ENCODE data around the gene CARD10. TPM values are rescaled to one million over a fixed set of nuclear protein-coding genes. Genes with fewer than 3 reads are reported as not detected.

Gene CARD10
- total and polyA plus RNA-seq, 2 of the 13 experiments (the other 11 are each of a cell fraction or from before 2014, with no cell fraction given) = 35.2 to 55.8 TPM

DNA sequence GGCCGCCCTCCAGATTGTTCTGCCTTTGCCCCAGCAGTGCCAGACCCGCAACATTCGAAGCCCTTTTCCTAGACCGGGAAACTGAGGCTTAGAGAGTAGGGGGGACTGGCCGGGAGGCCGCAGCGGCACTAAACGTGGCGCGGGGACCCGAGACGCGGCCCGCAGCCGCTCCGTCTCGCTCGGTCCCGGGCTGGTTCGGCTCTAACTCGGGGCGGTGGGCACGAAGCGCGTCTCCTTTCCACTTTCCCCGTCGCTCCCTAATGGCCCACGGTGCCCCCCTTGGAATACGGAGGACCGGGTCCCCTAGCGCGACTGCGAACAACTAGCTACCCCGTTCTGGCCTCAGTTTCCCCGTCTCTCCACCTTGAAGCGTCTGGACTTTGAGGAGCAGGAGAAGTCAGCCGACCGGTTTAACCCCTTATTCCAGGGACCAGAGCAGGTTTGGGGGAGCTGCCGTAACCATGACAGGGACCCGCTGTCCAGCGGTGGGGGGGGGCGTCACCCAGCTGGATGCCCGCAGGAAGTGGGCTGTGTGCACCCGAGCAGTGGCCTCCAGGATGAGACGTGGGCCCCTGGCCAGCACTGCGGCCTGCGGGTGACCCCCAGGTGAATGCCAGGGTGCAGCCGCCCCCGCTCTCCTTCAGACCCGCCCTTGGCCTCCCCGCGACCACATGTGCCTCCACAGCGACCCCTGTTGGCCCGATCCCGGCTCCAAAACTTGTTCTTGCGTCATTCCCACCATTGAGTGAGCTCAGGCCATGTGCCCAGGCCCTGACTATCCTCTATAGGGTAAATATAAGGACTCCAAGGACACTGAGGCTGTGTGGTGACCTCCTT, 42.2 kb upstream of the CARD10 start (continued):
- no peak for TF ChIP-seq ZNF446 (CRISPR knock-in tag; IDR thresholded peaks at IDR 0.05)
- TF ChIP-seq ZNF343 (CRISPR knock-in tag; IDR thresholded peaks at IDR 0.05) = peak; percentile 74
- TF ChIP-seq MXI1 (IDR thresholded peaks at IDR 0.05; ENCODE audit: borderline replicate concordance, low read depth, low read length) = peak; percentile 94; the same call in 2 of the 3 replicates
- TF ChIP-seq ZNF34 (CRISPR knock-in tag; IDR thresholded peaks at IDR 0.05; ENCODE audit: borderline replicate concordance) = no peak
- TF ChIP-seq, protein P1, sequence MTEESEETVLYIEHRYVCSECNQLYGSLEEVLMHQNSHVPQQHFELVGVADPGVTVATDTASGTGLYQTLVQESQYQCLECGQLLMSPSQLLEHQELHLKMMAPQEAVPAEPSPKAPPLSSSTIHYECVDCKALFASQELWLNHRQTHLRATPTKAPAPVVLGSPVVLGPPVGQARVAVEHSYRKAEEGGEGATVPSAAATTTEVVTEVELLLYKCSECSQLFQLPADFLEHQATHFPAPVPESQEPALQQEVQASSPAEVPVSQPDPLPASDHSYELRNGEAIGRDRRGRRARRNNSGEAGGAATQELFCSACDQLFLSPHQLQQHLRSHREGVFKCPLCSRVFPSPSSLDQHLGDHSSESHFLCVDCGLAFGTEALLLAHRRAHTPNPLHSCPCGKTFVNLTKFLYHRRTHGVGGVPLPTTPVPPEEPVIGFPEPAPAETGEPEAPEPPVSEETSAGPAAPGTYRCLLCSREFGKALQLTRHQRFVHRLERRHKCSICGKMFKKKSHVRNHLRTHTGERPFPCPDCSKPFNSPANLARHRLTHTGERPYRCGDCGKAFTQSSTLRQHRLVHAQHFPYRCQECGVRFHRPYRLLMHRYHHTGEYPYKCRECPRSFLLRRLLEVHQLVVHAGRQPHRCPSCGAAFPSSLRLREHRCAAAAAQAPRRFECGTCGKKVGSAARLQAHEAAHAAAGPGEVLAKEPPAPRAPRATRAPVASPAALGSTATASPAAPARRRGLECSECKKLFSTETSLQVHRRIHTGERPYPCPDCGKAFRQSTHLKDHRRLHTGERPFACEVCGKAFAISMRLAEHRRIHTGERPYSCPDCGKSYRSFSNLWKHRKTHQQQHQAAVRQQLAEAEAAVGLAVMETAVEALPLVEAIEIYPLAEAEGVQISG (CRISPR knock-in tag; IDR thresholded peaks at IDR 0.05) = peak; percentile 84; the same call in 1 of the 2 replicates
- no peak for TF ChIP-seq EZH2 (conservative IDR thresholded peaks at IDR 0.05; ENCODE audit: low read depth, low read length)
- TF ChIP-seq ZNF251 (CRISPR knock-in tag; IDR thresholded peaks at IDR 0.05) = no peak
- TF ChIP-seq, protein P2, sequence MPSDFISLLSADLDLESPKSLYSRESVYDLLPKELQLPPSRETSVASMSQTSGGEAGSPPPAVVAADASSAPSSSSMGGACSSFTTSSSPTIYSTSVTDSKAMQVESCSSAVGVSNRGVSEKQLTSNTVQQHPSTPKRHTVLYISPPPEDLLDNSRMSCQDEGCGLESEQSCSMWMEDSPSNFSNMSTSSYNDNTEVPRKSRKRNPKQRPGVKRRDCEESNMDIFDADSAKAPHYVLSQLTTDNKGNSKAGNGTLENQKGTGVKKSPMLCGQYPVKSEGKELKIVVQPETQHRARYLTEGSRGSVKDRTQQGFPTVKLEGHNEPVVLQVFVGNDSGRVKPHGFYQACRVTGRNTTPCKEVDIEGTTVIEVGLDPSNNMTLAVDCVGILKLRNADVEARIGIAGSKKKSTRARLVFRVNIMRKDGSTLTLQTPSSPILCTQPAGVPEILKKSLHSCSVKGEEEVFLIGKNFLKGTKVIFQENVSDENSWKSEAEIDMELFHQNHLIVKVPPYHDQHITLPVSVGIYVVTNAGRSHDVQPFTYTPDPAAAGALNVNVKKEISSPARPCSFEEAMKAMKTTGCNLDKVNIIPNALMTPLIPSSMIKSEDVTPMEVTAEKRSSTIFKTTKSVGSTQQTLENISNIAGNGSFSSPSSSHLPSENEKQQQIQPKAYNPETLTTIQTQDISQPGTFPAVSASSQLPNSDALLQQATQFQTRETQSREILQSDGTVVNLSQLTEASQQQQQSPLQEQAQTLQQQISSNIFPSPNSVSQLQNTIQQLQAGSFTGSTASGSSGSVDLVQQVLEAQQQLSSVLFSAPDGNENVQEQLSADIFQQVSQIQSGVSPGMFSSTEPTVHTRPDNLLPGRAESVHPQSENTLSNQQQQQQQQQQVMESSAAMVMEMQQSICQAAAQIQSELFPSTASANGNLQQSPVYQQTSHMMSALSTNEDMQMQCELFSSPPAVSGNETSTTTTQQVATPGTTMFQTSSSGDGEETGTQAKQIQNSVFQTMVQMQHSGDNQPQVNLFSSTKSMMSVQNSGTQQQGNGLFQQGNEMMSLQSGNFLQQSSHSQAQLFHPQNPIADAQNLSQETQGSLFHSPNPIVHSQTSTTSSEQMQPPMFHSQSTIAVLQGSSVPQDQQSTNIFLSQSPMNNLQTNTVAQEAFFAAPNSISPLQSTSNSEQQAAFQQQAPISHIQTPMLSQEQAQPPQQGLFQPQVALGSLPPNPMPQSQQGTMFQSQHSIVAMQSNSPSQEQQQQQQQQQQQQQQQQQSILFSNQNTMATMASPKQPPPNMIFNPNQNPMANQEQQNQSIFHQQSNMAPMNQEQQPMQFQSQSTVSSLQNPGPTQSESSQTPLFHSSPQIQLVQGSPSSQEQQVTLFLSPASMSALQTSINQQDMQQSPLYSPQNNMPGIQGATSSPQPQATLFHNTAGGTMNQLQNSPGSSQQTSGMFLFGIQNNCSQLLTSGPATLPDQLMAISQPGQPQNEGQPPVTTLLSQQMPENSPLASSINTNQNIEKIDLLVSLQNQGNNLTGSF (CRISPR knock-in tag; IDR thresholded peaks at IDR 0.05) = peak; percentile 68; the same call in 1 of the 2 replicates
- no peak; the same call in 1 of the 2 replicates for TF ChIP-seq PHF20 (CRISPR knock-in tag; IDR thresholded peaks at IDR 0.05)
- peak; percentile 17; the same call in 1 of the 2 replicates for TF ChIP-seq ZNF768 (CRISPR knock-in tag; IDR thresholded peaks at IDR 0.05)
- TF ChIP-seq, protein P3, sequence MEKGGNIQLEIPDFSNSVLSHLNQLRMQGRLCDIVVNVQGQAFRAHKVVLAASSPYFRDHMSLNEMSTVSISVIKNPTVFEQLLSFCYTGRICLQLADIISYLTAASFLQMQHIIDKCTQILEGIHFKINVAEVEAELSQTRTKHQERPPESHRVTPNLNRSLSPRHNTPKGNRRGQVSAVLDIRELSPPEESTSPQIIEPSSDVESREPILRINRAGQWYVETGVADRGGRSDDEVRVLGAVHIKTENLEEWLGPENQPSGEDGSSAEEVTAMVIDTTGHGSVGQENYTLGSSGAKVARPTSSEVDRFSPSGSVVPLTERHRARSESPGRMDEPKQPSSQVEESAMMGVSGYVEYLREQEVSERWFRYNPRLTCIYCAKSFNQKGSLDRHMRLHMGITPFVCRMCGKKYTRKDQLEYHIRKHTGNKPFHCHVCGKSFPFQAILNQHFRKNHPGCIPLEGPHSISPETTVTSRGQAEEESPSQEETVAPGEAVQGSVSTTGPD (CRISPR knock-in tag; IDR thresholded peaks at IDR 0.05) = peak; percentile 55; the same call in 1 of the 2 replicates
- TF ChIP-seq, protein P4, sequence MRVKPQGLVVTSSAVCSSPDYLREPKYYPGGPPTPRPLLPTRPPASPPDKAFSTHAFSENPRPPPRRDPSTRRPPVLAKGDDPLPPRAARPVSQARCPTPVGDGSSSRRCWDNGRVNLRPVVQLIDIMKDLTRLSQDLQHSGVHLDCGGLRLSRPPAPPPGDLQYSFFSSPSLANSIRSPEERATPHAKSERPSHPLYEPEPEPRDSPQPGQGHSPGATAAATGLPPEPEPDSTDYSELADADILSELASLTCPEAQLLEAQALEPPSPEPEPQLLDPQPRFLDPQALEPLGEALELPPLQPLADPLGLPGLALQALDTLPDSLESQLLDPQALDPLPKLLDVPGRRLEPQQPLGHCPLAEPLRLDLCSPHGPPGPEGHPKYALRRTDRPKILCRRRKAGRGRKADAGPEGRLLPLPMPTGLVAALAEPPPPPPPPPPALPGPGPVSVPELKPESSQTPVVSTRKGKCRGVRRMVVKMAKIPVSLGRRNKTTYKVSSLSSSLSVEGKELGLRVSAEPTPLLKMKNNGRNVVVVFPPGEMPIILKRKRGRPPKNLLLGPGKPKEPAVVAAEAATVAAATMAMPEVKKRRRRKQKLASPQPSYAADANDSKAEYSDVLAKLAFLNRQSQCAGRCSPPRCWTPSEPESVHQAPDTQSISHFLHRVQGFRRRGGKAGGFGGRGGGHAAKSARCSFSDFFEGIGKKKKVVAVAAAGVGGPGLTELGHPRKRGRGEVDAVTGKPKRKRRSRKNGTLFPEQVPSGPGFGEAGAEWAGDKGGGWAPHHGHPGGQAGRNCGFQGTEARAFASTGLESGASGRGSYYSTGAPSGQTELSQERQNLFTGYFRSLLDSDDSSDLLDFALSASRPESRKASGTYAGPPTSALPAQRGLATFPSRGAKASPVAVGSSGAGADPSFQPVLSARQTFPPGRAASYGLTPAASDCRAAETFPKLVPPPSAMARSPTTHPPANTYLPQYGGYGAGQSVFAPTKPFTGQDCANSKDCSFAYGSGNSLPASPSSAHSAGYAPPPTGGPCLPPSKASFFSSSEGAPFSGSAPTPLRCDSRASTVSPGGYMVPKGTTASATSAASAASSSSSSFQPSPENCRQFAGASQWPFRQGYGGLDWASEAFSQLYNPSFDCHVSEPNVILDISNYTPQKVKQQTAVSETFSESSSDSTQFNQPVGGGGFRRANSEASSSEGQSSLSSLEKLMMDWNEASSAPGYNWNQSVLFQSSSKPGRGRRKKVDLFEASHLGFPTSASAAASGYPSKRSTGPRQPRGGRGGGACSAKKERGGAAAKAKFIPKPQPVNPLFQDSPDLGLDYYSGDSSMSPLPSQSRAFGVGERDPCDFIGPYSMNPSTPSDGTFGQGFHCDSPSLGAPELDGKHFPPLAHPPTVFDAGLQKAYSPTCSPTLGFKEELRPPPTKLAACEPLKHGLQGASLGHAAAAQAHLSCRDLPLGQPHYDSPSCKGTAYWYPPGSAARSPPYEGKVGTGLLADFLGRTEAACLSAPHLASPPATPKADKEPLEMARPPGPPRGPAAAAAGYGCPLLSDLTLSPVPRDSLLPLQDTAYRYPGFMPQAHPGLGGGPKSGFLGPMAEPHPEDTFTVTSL (CRISPR knock-in tag; IDR thresholded peaks at IDR 0.05; ENCODE audit: borderline replicate concordance) = peak; percentile 31; the same call in 1 of the 2 replicates

Measured in HepG2 (cell line).